Stimulated activated CD8-positive, alpha-beta memory T cell treated with anti-CD3 and anti-CD28 coated beads, Interleukin-15, amount 100 ng/mL, for 1 hour (primary cell): Measurements from ENCODE around the gene ZMIZ1.

Source experiments
- DNase-seq: peaks from one replicate; pipeline ENCODE4 v3.0.0-alpha.2; 2020; ENCODE audit warnings: low read depth

ZMIZ1 gene

GRCh38 chr10:79140085-79140793, 71.5 kb downstream of the ZMIZ1 start:
- DNase-seq: no peak

GRCh38 chr10:79140855-79141254, 72.1 kb downstream of the ZMIZ1 start:
- DNase-seq: no peak

DNA sequence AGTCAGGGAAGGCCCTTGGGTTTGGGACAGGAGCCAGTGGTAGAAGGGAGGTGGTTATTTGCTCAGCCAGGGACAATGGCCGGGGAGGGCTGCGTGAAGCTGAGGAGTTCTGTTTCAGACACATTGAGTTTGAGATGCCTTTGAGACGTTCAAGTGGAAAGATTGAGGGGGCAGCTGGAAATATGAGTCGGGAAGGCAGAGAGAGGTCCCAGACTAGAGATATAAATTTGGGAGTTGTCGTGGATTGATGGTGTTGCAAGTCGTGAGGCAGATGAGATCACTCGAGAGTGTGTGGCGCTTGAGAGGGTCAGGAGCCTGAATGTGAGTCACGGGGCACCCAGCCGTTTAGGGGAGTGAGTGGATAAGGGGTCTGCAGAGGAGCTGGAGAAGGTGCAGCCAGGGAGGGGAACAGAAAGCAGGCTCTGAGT, 73.3 kb downstream of the ZMIZ1 start:
- no peak for DNase-seq

- DNase-seq: no peak
Observed at GRCh38 chr10:79142522-79143309, 74.0 kb downstream of the ZMIZ1 start.

DNA sequence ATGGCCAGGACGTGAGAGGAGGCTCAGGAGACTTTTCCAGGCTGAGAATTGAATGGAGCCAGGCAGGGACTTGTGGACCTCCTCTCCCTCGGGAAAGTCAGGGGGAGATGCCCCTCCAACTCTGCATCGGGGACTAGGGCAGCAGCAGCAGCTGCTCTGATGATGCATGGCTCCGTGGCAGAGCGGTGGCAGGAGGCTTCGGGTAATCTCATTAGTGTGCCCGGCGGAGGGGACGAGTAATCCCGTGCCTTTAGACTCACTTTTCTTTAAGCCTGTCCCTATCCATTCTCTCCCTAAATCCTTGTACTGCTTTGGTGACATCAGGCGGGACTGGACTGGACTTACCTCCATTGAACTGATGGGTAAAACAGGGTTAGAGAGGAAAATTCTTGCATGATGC, 75.1 kb downstream of the ZMIZ1 start:
- no peak for DNase-seq

- DNase-seq: no peak
Observed at GRCh38 chr10:79144351-79145173, 75.8 kb downstream of the ZMIZ1 start.

DNA sequence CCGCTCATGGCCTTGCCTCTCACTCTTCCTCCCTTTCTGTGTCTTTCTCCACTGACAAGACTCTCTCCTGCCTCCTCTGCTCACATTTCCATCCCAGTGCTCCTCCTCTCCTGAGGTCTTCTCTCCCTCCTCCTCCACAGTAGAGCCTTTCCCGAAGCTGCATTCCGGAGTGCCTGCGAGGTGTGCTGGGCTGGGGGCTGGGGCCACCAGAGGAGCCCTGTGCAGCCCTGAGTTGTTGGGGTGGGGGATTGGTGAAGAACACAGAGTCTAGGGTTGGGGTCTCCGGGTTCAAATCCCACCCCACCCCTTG, 76.4 kb downstream of the ZMIZ1 start:
- DNase-seq: no peak

DNA sequence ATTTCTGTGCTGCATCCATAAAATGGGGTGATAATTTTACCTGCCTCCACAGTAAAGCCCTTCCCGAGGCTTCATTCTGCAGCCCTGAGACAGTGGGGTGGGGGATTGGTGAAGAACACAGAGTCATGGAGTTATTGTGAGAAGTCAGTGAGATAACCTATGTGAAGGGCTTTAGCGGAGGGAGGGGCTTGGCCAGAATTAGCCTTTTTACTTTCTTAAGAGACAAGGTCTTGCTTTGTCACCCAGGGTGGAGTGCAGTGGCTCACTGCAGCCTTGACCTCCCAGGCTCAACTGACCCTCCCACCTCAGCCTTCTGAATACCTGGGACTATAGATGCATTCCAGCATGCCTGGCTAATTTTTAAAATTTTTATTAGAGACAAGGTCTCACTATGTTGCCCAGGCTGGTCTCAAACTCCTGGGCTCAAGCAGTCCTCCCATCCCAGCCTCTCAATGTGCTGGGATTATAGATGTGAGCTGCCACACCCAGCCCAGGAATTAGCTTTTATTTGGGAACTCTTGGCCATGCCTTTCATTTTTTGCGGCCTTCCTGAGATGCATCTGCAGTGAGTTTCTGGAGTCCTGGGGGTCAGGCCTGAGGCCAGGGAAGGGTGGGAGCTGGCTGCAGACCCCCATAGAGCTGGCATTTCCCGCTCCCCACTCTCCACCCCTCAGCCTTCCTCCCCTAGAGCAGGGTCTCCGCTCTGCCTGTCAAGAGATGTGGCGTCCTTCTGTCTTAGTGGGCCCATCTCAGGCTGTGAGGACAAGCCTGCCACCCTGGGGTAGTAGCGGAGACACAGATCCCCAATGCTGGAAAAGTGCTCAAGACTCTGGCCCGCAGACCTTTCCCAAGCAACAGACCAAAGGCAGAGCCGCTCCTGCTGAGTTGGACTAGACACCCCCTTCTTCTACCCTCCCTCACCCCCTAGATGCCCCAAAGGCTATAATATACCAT, 77.0 kb downstream of the ZMIZ1 start:
- no peak for DNase-seq

- DNase-seq: no peak
Observed at GRCh38 chr10:79146611-79147130, 77.9 kb downstream of the ZMIZ1 start.

- DNase-seq: no peak
Observed at GRCh38 chr10:79147306-79147705, 78.5 kb downstream of the ZMIZ1 start.

- DNase-seq: no peak
Observed at GRCh38 chr10:79147796-79148451, 79.2 kb downstream of the ZMIZ1 start.

- DNase-seq: no peak
Observed at GRCh38 chr10:79148452-79149344, 79.9 kb downstream of the ZMIZ1 start.

DNA sequence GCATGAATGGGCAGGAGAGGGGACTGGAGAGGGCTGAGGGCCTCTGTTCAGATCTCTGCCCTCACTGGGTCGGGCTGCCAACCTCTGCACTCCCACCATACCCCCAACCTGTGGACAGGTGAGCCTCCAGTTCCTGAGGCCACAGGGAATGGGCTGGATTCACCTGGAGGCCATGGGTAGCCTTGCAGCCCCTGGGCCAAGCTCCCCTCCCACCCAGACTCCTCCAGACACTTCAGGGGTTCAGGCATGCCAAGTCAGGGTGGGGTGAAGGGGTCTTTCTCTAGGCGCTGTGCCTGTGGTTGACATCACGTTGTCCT, 80.5 kb downstream of the ZMIZ1 start:
- no peak for DNase-seq

- DNase-seq: no peak
Observed at GRCh38 chr10:79149662-79150443, 81.1 kb downstream of the ZMIZ1 start.

- no peak for DNase-seq
Observed at GRCh38 chr10:79150444-79150754, 81.6 kb downstream of the ZMIZ1 start.

GRCh38 chr10:79152423-79152817, 83.7 kb downstream of the ZMIZ1 start:
- DNase-seq: no peak

GRCh38 chr10:79153745-79154144, 85.0 kb downstream of the ZMIZ1 start:
- DNase-seq: no peak

- DNase-seq: no peak
Observed at GRCh38 chr10:79155301-79156081, 86.7 kb downstream of the ZMIZ1 start.
